Stimulated activated CD8-positive, alpha-beta memory T cell treated with anti-CD3 and anti-CD28 coated beads, Interleukin-4, amount 100 ng/mL, for 4 hours (primary cell): ENCODE results near the gene PIP5K1C.
A peak's percentile ranks its signal among the peaks of the same experiment; 100 is the strongest.

ENCODE experiments used
- DNase-seq, 2 donors: peaks; one replicate each; pipeline ENCODE4 v3.0.0-alpha.2; 2020; ENCODE audit warnings: low read depth in 2 of 2, low spot score in 1 of 2

PIP5K1C gene

DNA sequence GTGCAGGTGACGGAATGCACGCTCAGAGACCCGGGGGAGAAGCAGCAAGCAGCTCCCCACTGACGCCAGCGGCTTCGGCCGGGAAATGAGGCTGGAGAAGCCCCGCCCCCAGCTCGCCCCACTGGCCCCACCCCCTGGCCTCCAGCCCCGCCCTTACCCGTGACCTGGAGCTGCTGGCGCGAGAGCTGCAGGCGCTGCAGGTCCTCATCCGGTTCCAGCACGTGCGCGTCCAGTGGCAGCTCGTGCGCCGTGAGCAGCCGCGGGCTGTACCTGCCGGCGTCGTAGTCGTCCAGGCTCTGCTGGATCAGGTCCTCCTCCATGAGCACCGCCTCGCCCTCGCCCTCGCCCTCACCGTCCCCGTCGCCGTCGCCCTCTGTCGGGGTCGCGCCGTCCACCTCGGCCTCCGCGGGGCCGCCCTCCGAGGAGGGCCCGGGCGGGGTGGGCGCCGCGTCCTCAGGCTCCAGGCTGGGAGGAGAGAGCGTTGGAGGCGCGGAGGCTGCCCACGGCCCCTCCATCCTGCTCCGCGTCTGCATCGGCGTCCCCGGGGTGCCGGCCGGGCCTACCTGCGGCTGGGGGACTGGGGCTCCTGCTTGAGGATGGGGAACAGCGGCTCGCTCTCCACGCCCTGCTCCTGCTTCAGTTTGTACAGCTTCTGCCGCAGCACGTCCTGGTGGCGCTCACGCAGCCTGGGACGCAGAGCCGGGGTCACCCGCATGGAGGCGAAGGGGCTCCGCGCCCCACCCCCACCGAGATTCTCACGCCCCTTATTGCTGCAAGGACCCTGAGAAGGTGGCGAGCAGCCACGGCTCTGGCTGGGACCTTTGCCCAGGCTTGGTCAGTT is 87.1 kb downstream of the PIP5K1C start:
- no peak for DNase-seq

DNA sequence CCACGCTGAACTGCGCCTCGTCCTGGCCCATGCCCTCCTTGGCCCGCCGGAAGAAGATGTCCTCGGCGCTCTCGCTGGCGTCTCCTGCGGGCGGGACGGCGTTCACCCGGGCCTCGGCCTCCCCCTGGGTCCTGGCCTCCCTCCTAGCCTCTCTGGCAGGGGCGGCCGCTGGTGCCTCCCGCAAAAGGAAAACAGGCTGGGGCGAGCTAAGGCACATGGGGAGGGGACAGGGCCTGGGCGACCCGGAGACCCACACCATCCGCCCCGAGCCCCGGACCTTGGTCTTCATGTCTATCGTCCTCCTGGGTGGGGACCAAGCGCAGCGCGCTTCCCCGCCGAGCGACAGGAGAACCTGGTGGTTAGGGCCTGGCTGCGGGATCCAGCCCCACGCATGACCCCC is 87.9 kb downstream of the PIP5K1C start:
- DNase-seq: no peak

DNA sequence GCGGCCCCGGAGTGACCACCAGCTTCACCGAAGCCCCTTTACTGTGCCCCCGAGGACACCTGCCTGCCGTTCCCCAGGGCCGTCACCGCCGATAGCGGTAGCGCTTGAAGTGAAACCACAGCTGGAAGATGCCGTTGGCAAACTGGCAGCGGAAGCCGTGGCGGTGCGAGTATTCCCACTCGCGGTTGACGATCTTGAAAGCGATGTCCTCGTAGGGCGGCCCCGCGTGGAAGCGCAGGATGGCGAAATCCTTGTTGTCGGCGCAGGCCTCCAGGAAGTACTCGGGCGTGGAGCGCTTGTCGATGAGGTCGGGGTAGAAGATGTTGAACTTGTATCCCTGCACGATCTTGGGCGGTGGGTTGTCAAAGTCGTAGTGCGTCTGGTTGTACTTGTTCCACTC is 88.4 kb downstream of the PIP5K1C start:
- DNase-seq: no peak

DNA sequence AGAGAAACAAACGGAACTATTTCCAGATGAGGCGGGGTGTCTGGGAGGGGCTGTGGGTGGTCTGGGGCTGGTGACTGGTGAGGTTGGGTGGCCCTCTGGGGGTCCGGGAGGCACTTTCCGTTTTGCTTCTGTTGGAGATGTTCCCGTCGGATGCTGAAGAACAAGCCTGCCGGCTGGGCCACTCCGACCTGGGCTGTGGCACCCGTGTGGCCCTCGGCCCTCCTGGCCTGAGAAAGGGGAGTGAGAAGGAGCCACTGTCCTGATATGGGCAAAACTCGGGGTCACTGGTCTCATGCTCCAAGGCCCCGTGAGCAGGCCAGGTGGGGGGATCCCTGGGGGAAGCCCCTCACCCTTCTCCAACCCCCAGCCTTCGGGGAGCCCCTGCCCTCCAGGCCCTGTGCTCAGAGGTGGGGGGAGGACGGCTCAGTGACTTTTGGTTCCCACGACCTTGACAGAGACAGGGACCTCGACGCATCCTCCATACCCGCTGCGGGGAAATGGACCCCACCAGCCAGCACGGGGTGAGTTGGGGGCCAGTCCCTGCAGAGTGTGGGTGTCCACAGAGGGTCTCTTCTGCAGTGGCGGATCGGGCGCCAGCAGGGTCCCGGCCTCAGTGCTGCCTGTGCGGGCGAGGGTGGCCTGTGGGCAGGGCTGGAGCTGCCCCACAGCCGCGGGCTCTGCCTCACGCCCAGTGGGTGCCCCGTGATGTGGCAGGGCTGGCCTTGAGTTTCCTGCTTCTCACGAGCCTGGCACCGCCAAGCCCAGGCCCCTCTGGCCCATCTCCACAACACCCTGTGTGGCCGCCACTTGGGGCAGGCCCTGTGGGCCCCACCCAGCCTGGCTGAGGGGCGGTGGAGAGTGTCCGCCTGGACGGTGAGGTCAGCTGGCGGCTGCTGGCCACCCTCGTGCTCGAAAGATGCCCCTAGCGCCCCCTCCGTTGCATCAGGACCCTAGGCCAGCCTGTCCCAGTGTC is 89.2 kb downstream of the PIP5K1C start:
- DNase-seq: no peak

DNA sequence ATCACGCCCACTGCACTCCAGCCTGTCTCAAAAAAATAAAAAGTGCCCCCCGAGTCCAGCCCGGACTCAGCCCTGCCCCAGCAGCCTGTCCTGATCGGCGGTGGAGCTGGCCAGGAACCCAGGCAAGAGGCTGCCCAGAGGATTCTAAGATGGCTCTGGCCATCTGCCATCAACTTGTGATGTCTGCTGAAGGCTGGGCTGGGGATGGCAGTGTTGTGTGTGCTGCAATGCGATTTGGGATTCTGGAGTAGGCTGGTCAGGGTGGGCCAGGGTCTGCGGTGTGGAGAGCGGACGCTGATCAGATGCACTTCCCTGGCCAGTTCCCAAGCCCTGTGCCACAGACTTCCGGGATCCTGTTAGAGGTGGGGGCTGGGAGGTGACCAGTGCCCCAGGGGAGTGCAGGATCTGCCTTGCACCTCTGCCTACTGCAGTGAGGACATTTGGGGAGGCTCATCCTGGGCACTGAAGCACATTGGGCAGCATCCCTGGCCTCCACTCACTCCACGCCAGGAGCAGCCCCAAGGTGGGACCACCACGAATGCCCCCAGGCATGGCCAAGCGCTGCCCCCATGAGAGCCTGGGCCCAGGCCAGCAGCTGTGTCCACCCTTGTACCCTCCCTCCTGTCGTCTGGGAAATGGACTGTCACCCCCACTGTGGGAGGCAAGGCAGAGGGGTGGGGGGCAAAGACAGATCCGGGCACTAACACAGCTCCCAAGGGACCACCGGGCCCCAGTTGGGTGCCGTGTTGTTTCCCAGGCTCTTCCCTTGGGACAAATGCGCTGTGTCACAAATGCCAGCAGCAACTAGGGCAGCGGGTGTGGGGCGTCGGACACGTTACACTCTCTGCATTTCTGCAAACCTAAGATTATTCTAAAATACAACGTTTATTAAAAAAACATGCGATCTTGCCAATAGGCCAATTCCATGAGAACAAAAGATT is 90.2 kb downstream of the PIP5K1C start:
- DNase-seq: no peak

DNA sequence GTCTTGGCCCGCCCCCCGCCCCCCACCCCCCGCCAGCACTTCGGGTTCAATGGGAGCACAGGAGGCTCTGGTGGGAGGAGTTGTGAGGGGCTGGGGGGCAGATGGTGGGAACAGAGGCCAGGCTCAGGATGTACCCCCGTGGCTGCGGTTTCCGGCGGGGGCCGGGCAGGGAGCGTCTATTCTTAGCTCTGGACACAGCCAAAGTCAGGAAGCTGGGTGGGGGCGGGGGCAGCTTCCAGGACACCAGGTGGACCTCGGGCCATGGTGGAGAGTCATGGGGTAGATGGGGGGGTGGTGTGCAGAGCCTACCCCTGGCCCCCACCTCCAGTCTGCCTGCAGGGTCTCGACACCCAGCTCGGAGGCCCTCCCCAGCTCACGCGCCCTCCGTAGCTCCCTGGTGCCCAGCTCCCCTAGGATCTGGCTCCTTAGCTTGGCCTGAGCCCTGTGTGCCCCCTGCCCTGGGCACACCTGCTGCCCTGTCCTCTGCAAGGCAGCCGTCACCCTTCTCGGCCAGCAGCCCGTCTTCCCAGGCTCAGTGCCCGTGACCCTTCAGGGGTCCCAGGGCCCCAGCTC is 91.4 kb downstream of the PIP5K1C start:
- no peak for DNase-seq

DNA sequence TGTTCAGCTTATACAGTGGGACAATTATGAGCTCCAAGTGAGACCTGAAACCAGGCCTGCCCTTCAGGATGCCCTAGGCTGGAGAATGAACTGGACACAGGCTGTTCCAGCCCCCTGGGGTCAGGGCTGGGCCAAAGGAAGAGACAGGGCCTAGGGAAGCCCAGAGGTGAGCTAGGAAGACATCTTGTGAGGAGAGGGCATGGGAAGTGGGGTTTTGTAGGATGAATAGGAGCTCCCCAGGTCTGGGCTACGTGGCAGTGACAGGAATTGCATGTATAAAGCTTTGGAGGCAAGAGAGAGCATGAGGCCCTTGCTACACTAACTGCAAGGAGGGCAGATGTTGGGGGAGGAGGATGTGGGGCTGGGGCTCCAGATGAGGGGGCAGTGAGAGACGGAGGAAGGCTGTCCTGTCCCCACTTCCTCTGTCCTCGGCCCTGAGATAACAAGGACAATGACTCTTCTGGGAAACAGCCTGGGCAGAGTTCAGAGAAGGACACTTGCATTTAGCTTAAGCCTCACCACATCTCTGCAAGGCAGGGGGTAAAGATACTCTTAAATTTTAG is 92.1 kb downstream of the PIP5K1C start:
- DNase-seq: no peak

DNA sequence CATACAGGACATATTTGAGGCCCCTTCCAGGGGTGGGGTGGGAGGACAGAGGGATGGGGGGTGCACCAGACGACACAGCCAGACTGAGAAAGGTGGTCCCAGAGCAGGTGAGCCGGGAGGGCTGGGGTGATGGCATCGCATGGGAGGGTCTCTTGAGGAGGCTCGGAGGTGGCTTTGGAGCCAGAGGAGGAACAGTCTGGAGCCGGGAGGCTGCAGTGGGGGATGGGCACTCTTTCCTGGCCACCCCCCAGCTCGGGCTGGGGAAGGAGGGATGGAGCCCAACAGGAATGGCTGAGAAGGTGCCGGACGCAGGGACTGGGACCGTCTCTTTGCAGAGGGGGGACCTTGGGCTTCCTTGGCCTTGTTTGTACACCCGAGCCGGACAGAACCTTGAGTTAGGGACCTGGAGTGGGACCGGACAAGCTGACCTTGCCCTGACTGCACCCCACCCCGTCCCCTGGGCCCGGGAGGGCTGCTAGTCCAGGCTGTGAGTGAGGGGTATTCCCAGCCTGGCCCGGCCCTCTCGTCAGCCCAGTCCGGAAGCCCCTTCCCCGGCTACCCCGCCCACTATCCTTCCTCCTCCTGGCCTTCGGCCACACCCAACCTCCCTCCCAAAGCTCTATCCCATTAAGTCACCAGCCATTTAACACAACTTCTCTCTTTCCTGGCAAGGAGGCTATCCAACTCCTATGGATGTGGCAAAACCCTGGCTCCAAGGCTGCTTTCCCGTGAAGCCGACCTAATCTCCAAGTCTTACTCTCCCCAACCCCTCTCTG is 92.8 kb downstream of the PIP5K1C start:
- no peak for DNase-seq

DNA sequence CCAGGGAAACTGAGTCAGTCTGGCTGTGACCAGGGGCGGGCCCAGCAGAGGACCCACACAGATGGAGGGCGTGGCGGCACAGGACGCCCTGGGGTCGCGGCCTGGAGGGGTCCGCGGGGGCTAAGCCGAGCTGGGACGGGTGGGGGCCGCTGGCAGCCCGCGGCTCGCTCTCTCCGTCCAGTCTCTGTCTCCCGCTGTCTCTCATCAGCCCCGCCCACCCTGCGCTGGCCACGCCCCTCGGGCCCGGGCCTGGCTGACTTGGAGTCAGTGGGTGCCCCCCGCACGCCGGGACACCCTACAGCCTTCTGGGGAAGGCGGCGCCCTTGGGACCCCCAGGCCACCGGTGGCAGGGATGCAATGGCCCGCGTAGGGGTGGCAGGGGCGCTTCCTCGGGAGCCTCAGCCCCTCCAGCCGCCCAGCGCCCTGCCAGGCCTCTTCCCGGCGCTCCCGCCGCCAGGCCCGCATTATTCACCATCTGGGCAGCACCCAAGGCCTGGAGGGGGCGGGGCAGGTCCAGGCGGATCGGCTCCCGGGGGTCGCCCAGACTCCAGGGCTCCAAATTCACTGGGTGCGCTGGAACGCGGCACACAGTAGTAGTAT is 93.5 kb downstream of the PIP5K1C start, which contains the start of gene TBXA2R:
Gene TBXA2R, minus strand, starts transcription at position 186 of the 600 bp plus-strand sequence. CDS start 6,241 bp downstream, outside the sequence.
- DNase-seq: peak; percentile 27 to 43

DNA sequence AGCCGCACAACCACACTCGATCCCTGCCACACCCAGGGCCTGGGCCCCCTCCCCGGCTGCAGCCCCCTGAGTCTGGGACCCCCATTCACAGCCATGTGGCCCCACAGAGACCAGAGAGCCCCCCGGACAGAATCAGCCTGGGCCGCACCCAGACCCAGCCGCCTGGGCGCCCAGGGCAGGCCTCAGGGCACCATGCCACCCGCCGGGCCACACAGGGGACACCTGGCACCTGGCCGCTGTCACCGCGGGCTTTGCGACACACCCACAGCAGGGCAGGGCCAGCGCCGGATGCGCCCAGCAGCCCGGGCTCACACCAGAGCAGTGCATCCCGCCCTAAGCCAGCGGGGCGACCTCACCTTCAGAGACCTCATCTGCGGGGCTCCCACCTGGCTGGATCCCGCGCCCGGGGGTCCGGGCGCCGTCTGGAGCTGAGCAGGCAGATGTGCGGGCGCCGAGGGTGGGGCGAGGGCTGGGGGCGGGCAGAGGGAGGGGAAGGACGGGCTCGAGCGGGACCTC is 94.0 kb downstream of the PIP5K1C start:
- DNase-seq: no peak

DNA sequence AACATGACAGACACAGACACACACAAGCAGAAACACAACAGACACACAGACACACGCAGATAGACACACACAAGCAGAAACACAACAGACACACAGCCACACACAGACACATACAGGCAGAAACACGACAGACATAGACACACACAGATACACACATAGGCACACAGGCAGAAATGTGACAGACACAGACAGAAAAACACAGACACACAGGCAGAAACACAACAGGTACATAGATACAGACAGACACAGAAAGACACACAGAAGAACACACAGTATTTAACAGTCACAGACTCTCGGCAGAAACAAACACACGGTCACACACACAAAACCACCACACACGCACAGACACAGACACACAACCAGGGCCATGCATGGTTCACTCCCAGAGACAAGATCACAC is 94.5 kb downstream of the PIP5K1C start:
- DNase-seq: no peak

DNA sequence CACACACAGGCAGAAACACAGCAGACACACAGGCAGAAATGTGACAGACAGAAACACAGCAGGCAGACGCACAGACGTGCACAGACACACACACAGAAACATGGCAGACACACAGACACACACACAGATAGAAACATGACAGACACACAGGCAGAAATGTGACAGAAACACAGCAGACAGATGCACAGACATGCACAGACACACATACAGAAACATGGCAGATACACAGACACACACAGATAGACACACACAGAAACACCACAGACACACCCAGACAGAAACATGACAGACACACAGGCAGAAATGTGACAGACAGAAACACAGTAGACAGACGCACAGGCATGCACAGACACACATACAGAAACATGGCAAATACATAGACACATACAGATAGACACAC is 94.9 kb downstream of the PIP5K1C start:
- no peak for DNase-seq

DNA sequence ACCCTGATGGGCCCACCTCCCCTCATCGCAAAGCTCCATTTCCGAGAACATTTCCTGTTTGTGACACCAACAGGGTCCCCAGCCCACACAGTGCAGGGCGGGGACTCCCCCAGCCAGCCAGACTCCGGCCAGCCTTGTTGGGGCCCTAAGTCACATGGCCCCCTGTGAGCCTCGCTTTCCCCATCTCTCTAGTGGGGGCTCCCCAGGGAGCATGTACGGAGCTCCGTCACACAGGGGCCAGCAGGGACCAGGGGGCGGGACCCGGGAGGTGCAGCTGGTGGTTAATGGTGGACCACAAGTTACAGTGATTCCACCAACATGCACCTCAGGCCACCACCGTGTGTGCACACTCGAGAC is 95.3 kb downstream of the PIP5K1C start:
- DNase-seq: no peak

DNA sequence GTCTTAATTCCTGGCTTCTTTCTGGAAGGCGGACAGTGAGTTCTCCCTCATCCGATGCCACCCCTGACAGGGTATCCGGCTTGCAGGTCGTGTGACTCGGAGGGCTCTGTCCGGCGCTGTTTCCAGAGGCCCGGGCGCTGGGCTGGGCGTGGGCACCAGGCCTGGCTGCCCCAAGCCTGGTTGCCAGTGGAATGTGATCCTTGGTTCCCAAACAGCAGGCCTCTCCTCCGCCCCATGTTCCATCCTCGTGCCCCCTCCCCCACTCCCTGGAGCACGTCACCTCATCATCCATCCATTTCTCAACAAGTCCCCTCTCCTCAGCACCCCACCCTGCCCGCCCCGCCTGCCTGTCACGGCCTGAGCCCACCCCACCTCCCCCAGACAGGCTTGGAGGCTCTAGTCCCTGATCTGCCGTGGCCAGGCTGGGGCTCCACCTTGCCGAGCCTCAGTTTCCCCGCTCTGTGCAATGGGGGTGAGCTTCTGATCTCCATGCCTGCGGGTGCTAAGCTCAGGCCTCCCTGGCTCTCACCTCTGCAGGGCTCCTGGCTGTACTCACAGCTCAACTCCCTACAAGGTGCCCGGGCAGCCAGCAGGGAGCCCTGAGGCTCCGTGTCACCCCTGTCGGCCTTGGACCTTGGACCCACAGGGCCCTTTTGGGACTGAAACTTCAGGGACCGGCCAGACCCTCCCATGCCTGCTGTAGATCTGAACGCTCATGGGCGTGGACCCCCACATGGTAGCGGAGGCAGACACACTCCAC is 95.9 kb downstream of the PIP5K1C start:
- DNase-seq: no peak

DNA sequence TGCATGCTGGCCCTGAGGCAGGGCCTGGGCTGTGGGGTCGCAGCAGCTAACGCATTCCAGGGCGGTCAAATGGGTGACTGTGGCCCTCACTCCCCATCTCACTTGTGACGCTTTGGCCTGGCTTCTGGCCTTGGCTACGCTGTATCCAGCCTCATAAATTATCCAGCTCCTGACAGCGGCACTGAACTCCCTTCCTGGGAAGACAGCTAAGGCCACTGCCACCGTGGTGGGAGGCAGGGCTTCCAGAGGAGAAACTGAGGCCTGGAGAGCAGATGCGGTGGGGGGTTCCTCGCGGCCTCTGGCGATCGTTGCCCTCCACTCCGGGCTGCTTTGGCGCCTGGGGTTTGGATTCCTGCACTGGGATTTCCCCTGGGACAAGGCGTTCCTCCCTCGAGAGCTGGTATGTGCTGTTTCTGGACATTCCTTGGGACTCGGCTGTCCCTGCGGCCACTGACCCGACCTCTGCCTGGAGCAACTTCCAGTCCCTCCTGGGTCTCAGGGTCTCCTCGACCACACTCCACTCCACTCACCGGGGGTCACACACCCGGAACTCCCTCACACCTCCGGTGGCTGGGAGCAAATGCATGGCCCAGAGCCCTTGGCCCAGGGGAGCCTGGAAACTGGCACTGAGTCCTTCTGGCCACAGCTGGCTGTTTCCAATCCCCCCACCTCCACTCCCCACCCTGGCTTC is 97.0 kb downstream of the PIP5K1C start:
- no peak for DNase-seq

DNA sequence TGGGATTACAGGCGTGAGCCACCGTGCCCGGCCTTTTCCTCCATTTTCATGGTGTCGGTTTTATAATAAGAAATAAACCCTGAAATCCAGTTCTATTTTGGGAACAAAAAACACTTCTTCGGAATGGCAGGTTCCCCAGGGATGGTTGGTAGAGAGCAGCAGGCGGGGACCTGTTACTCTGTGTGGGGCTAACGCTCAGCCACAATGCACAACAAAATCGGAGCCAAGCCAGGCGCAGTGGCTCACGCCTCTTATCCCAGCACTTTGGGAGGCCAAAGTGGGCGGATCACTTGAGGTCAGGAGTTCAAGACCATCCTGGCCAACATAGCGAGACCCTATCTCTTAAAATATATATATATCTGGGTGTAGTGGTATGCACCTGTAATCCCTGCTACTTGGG is 99.2 kb downstream of the PIP5K1C start:
- DNase-seq: no peak

DNA sequence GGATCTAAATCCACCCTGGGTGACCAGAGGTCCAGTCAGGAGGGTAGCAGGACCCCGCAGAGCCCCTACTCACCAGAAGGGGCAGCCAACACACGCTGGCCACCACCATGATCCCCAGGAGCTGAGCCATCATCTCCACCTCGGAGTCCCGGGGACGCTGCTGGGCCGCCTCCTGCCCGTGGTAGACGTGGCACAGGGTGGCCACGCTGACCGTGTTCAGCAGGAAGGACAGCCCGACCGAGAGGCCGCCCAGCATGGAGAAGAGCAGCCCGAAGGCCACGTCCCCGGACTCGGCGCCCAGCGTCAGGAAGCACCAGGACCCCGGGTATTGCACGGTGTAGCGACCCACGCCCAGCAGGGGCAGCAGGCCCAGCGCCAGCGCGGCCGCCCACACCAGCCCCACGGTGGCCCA is 100.5 kb downstream of the PIP5K1C start:
- no peak for DNase-seq
